Airway epithelial cell (primary cell): ENCODE measurements around the gene B3GNT8. TPM values are rescaled to one million over a fixed set of nuclear protein-coding genes. Genes with fewer than 3 reads are reported as not detected.

Source experiments
- total RNA-seq: library from RNA; depleted of rRNA; stranded (reverse); fragments of >200 nt; gene quantifications from 2 replicates; pipeline ENCODE4 v1.2.3, GENCODE V29; 2015

The B3GNT8 gene, protein sequence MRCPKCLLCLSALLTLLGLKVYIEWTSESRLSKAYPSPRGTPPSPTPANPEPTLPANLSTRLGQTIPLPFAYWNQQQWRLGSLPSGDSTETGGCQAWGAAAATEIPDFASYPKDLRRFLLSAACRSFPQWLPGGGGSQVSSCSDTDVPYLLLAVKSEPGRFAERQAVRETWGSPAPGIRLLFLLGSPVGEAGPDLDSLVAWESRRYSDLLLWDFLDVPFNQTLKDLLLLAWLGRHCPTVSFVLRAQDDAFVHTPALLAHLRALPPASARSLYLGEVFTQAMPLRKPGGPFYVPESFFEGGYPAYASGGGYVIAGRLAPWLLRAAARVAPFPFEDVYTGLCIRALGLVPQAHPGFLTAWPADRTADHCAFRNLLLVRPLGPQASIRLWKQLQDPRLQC
- total RNA-seq, result 5.9 and 7.5 TPM in 2 replicates

DNA sequence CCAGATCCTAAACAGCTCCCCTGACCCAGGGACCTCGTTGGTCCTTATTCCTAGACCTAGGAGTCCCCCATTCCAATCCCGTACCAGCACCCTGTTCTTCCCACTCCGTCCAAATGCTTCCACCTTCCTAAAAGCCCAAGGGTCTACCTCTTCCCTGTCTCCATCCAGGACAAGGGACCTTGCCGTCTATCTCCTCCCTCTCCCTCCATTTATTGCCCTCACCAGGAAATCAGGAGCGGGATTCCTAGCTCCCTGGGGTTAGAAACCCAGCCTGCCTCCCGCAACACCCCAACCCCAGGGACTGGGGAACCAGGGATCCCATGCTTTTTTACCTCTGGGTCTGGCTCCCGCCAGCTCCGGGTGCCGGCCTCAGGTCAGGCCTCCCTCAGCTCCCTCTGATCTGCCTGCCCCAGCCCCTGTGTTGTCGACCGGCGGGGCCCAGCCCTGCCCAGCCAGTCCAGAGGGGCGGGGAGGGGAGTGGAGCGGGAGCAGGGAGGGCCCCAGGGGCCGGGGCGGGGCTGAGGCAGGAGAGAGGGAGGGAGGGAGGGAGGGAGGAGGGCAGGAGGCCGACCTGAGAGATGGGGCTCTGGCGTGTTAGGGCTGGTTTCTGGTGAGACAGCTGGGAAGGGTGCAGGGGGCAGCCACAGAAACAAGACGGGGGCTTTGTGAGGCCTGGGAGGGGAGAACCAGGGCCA is at the start of gene B3GNT8:
Gene B3GNT8, minus strand, starts transcription at position 423 of the 695 bp plus-strand sequence. CDS start 596 bp downstream, outside the sequence.

DNA sequence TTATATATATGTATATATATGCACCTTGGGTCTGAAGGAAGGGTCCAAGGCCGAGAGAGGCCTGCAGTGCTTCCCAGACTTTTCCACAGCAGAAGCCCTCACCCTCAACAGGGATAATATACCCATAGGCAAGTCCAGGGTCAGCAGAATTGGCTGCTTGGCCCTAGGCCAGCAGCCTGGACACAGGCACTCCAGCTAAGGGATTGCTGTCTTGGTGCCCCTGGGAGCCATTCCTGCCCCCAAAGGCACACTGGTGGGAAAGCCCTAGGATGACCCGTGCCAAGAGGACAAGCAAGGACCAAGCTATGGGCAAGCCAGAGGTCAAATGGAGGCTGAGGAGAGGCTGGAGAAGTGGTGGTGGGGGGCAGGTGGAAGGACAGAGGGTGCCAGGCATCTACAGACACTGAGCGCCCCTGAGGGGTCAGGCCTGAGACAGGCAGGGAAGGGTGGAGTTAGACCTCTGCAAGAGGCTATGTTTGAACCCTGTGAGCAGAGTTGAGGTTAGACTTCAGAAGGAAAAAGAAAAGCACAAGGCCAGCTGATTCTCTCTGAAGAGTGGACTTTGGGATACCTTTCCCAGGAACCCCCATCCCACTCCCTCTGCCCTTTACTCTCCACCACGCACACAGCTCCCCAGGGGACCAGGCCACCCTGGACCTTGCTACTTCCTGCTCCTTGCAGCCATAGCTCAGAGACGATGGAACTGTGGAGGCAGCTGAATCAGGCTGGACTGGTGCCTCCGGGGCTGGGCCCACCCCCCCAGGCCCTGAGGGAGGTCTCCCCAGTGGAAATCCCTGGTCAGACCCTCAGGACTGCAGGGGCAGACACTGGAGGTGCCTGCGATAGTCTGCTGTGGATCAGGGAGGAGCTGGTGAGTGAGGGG is 15.5 kb upstream of the B3GNT8 start, which contains the start of gene ERICH4:
Gene ERICH4, plus strand, starts transcription at position 684 of the 883 bp plus-strand sequence. Its CDS starts 14 bp downstream, at position 698.

DNA sequence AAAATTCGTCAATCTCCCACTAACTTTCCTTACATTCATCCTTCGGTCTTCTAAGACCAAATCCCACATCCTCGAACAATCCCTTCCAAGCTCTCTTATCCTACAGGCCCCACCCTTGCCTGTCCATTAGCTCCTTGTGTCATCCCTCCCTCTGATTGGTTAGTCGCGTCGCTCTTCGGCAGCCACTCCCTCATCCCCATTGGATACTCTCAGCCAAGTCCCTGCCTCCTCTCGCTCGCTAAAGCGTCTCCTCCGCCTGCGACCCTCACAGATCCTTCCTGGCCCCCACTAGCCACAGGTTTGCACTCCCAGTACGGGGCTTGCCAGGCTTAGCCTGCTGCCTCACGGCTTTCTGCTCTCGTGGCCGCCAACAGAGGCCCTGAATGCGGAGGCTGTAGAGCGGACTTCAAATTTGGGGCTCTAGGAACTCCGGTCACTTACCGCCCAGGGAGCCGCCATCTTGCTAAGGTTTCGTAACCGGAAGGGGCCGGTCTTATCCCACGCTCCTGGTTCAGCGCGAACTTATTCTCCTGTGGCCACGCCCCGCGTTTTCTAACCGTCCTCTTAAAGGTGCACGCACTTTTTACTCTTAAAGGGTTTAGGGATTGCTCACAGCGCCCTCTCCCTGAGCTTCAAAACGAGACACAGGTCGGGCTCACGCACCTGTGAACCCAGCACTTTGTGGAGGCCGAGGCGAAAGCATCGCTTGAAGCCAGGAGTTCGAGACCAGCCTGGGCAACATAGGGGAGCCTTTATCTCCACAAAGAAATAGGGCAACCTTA is 12.5 kb upstream of the B3GNT8 start, which contains the start of gene DMAC2:
Gene DMAC2, minus strand, starts transcription at position 472 of the 782 bp plus-strand sequence. Its CDS starts 13 bp downstream, at position 459.

DNA sequence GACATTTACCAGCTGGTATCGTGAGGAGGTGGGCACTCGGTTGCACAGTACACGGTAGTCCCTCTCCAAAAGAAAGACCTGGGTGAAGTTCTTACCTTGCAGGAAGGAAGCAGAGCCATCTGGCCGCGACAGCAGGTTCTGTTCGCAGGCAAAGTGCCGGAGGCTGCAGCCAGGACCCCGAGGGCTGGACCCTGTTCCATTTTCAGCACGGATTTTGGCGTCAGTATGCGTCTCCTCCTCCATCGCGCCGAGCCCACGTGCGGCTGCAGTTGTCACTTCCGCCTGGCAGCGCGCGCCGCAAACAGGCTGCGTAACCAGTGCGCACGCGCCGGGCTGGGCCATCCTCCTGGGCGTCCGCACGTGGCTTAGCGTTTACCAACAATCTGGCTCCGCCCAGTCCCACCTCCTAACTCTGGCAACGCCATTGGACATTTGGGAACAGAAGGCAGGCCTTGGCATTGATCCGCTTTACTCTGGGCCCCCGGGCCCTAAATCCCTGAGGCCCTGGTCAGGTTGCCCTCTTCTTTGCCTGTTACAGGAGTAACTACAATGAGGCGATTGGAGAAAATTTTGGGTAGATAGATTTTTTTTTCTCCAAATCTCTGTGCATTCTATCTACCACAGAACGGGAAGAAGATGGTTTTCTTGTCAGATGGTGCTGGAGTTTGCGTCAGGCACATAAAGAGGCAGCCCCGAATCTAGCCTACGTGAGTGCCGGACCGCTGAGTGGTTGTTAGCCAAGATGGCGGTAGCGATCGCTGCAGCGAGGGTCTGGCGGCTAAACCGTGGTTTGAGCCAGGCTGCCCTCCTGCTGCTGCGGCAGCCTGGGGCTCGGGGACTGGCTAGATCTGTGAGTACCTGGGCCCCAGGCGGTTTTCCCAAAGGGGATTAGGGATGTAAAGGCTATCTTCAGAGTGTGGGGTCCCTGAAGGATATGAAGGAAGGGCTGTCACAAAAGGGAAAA is 29.8 kb downstream of the B3GNT8 start, which contains the start of the genes BCKDHA and EXOSC5:
Gene BCKDHA, plus strand, starts transcription at position 733 of the 964 bp plus-strand sequence. Its CDS starts 10 bp downstream, at position 743.
Gene EXOSC5, minus strand, starts transcription at position 274 of the 964 bp plus-strand sequence. Its CDS starts 31 bp downstream, at position 243.

DNA sequence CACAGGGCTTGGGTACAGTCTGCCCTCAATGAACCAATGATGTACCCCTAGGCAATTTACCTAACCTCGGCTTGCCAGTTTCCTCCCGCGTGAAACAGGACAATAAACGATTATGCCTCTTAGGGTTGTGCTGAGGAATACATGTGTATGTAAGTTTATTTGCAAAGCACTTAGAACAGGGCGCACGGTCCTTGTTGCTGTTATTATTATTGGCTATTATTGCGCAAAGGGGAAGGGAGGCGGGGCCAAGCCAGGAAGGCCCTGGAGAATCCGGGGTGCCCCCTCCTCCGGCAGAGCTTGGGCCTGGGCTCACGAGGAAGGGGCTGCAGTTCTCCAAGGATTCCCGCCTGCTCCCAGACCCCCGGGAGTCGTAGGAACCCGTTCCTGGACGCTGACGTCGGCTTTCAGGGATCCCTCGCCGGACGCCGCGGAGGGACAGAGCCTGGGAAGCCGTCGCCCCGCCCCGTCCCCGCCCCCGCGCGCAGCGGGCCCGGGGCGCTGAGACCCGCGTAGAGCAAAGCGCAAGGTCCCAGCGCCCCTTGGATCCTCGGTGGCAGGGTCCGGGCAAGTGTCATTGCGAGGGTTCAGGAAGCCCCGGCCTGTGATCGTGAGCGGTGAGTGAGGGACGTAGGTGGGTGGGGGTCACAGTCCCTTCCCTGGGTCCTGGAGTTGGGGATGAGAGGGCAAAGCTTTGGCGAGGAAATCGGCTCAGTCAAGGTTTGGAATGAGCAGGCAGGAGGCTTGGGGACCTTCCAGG is 50.8 kb downstream of the B3GNT8 start, which contains the start of gene TMEM91:
Gene TMEM91, plus strand, starts transcription at position 293 of the 757 bp plus-strand sequence. CDS start 1,777 bp downstream, outside the sequence.

Other genes starting within 250 kb of the B3GNT8 start
- gene CYP2S1, start 234.2 kb downstream of the B3GNT8 start, total RNA-seq, result 24.9 and 26.9 TPM in 2 replicates
- gene AXL, start 208.2 kb downstream of the B3GNT8 start, total RNA-seq, result 73.9 and 87.1 TPM in 2 replicates
- 117 and 139 TPM in 2 replicates for gene HNRNPUL1, start 163.0 kb downstream of the B3GNT8 start, total RNA-seq
- gene CCDC97, start 117.2 kb downstream of the B3GNT8 start, total RNA-seq, result 12.1 and 15.2 TPM in 2 replicates
- 22.7 and 29.6 TPM in 2 replicates for gene TGFB1, start 73.5 kb downstream of the B3GNT8 start, total RNA-seq
- gene B9D2, start 63.2 kb downstream of the B3GNT8 start, total RNA-seq, result 3.0 and 3.4 TPM in 2 replicates
- 3.9 and 6.8 TPM in 2 replicates for gene TMEM91, start 50.8 kb downstream of the B3GNT8 start, total RNA-seq
- gene EXOSC5, start 30.0 kb downstream of the B3GNT8 start, total RNA-seq, result 25.2 and 29.5 TPM in 2 replicates
- 32.9 and 52.9 TPM in 2 replicates for gene BCKDHA, start 29.6 kb downstream of the B3GNT8 start, total RNA-seq
- 46.4 and 48.8 TPM in 2 replicates for gene DMAC2, start 12.5 kb upstream of the B3GNT8 start, total RNA-seq
- gene ERICH4, start 15.8 kb upstream of the B3GNT8 start, total RNA-seq, result not detected in 2 replicates
- gene CEACAM21, start 148.8 kb upstream of the B3GNT8 start, total RNA-seq, result not detected in 2 replicates
- not detected in 2 replicates for gene CEACAM4, start 199.7 kb upstream of the B3GNT8 start, total RNA-seq